ENCODE measurements around the gene GFRA4.

Gene GFRA4

DNA sequence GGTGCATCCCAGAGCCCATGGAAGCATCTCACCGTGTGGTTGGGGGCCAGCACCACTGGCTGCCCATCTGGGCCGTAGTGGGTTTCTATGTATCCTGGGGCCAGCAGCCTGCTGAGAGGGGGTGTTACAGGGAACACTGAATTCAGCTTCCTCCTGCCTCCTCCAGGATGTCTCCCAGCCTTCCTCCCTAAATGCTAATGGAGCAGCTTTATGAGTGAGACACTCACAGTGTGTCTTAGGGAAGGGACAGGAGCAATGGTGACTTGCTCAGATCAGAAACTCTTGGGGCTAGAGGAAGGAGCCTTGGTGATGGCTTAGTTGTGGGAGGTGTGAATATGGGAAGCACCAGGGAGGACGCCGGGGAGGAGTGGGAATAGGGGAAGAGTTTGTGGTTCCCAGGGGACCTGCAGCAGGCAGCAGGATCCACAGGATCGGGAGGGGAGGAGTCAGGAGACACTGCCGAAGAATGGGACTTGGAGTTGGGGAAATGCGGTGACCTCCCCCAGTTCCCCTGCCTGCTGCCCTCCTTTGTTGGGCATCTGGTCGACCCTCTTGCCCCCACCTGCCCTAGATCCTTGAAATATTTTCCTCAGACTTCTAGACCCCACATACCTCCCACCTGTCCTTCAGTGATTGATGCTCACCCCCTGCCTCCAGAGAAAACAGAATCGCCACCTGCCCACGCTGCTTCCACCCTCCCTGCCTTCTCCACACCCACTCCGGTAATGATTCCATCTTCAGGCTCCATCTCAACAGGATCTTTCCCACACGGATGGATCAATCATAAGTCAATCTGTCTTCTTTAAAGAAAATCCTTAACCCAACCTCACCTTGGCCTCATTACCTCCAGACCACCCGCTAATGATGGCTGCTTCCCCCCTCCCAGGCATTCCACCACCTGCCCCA is 12.0 kb upstream of the GFRA4 start (continued):
- TF ChIP-seq ZNF639 (tag by site-specific recombination; IDR thresholded peaks at IDR 0.05) (no peak), ZNF274 (IDR thresholded peaks at IDR 0.05; ENCODE audit: low read length) (no peak), ZNF274 (tag by site-specific recombination; IDR thresholded peaks at IDR 0.05; ENCODE audit: borderline replicate concordance) (no peak), ZNF510 (tag by site-specific recombination; IDR thresholded peaks at IDR 0.05; ENCODE audit: insufficient replicate concordance) (no peak), MYNN (tag by site-specific recombination; IDR thresholded peaks at IDR 0.05; ENCODE audit: borderline replicate concordance) (no peak), ZNF157 (tag by site-specific recombination; IDR thresholded peaks at IDR 0.05) (no peak), RBAK (tag by site-specific recombination; IDR thresholded peaks at IDR 0.05) (no peak), EGR2 (tag by site-specific recombination; IDR thresholded peaks at IDR 0.05; ENCODE audit: low read depth) (peak; percentile 99), ZEB2 (tag by site-specific recombination; IDR thresholded peaks at IDR 0.05) (no peak), ZBTB17 (tag by site-specific recombination; IDR thresholded peaks at IDR 0.05) (peak; percentile 50), ZNF398 (tag by site-specific recombination; IDR thresholded peaks at IDR 0.05) (no peak)
- TF ChIP-seq, protein P1, sequence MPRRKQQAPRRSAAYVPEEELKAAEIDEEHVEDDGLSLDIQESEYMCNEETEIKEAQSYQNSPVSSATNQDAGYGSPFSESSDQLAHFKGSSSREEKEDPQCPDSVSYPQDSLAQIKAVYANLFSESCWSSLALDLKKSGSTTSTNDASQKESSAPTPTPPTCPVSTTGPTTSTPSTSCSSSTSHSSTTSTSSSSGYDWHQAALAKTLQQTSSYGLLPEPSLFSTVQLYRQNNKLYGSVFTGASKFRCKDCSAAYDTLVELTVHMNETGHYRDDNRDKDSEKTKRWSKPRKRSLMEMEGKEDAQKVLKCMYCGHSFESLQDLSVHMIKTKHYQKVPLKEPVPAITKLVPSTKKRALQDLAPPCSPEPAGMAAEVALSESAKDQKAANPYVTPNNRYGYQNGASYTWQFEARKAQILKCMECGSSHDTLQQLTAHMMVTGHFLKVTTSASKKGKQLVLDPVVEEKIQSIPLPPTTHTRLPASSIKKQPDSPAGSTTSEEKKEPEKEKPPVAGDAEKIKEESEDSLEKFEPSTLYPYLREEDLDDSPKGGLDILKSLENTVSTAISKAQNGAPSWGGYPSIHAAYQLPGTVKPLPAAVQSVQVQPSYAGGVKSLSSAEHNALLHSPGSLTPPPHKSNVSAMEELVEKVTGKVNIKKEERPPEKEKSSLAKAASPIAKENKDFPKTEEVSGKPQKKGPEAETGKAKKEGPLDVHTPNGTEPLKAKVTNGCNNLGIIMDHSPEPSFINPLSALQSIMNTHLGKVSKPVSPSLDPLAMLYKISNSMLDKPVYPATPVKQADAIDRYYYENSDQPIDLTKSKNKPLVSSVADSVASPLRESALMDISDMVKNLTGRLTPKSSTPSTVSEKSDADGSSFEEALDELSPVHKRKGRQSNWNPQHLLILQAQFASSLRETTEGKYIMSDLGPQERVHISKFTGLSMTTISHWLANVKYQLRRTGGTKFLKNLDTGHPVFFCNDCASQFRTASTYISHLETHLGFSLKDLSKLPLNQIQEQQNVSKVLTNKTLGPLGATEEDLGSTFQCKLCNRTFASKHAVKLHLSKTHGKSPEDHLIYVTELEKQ (tag by site-specific recombination; IDR thresholded peaks at IDR 0.05; ENCODE audit: borderline replicate concordance), result no peak

- H3K36me3 ChIP-seq (ENCODE audit: control insufficient read depth in 2 of 2, insufficient read depth in 1 of 2, low read length in 2 of 2), result no peaks in the 10 kb centered on the region
- ChIA-PET POLR2A (interaction anchor here (0.6 kb wide), 1 partner anchor 176 kb away, joined by 3 read pairs; no protein-coding TSS in a partner anchor), CTCF (interaction anchor here (0.5 to 4.9 kb wide), 9 partner anchors 22 to 906 kb away, joined by 3 to 94 read pairs (median 3); no protein-coding TSS in a partner anchor)
- no peak overlapping the region for H3K4me3 ChIP-seq (ENCODE audit: low read depth, low read length)
- no peaks in the 10 kb centered on the region for H3K9me3 ChIP-seq (ENCODE audit: control insufficient read depth, insufficient read depth, low read depth, low read length)
- 0 out of 2 replicates have a peak, but pooled peaks cover 2% of the 10 kb centered on the region for H3K4me1 ChIP-seq (ENCODE audit: control insufficient read depth, insufficient read depth, low read length)
- no peak overlapping the region for H3K27ac ChIP-seq (ENCODE audit: extremely low read depth, low read depth, low read length)
- TF ChIP-seq ZNF707 (tag by site-specific recombination; IDR thresholded peaks at IDR 0.05) (no peak), SCRT1 (tag by site-specific recombination; IDR thresholded peaks at IDR 0.05; ENCODE audit: borderline replicate concordance) (no peak), FEZF1 (tag by site-specific recombination; IDR thresholded peaks at IDR 0.05) (no peak), ZNF423 (tag by site-specific recombination; IDR thresholded peaks at IDR 0.05) (no peak), ZNF26 (tag by site-specific recombination; IDR thresholded peaks at IDR 0.05) (no peak), ZNF513 (tag by site-specific recombination; IDR thresholded peaks at IDR 0.05) (no peak), ZNF394 (tag by site-specific recombination; IDR thresholded peaks at IDR 0.05; ENCODE audit: borderline replicate concordance) (no peak), ZNF221 (tag by site-specific recombination; IDR thresholded peaks at IDR 0.05; ENCODE audit: borderline replicate concordance) (no peak), ZNF561 (tag by site-specific recombination; IDR thresholded peaks at IDR 0.05; ENCODE audit: borderline replicate concordance) (no peak), ZNF555 (tag by site-specific recombination; conservative IDR thresholded peaks at IDR 0.05) (no peak), ZNF114 (tag by site-specific recombination; IDR thresholded peaks at IDR 0.05) (no peak), ZSCAN30 (tag by site-specific recombination; IDR thresholded peaks at IDR 0.05) (no peak), SETDB1 (IDR thresholded peaks at IDR 0.05; ENCODE audit: insufficient read length, low read length) (no peak), SALL2 (tag by site-specific recombination; IDR thresholded peaks at IDR 0.05; ENCODE audit: borderline replicate concordance) (no peak), MYNN (tag by site-specific recombination; IDR thresholded peaks at IDR 0.05; ENCODE audit: borderline replicate concordance) (no peak)
Observed at GRCh38 chr20:3674447-3674846, 11.2 kb upstream of the GFRA4 start.
